Lung (tissue), 12 donors: ENCODE measurements around the gene DOCK10. TPM values are rescaled to one million over a fixed set of nuclear protein-coding genes. Genes with fewer than 3 reads are reported as not detected.

ENCODE experiments used
- ATAC-seq: fragments of 200-7000 bp; cut with Tn5 transposase; one replicate; pipeline ENCODE4 v1.9.1; 2020; ENCODE audit warnings: moderate number of reproducible peaks; ENCODE audit not compliant: insufficient read depth, low FRiP score
- DNase-seq, 3 donors: peaks; one replicate each; pipeline ENCODE4 v3.0.0-alpha.2; 2013 to 2017
- H3K27ac ChIP-seq, 2 donors: one replicate each; pipeline ENCODE4 v1.5.1; 2013; ENCODE audit warnings: mild to moderate bottlenecking in 2 of 2, moderate library complexity in 2 of 2, control low read depth in 1 of 2, inconsistent platforms in 1 of 2, low read depth in 1 of 2, low read length in 1 of 2
- H3K27me3 ChIP-seq, 3 donors: one replicate each; pipeline ENCODE4 v1.5.1; 2013; ENCODE audit warnings: low read length in 2 of 3; ENCODE audit not compliant: control insufficient read depth in 3 of 3, insufficient read depth in 3 of 3
- H3K36me3 ChIP-seq, 4 donors: one replicate each; pipeline ENCODE4 v1.5.1; 2013; ENCODE audit warnings: low read length in 4 of 4, mild to moderate bottlenecking in 1 of 4, moderate library complexity in 1 of 4; ENCODE audit not compliant: control insufficient read depth in 4 of 4, insufficient read depth in 4 of 4
- H3K4me1 ChIP-seq, 5 donors: one replicate each; pipeline ENCODE4 v1.5.1; 2013; ENCODE audit warnings: low read length in 5 of 5, mild to moderate bottlenecking in 2 of 5, moderate library complexity in 1 of 5; ENCODE audit not compliant: control insufficient read depth in 5 of 5, insufficient read depth in 5 of 5
- H3K4me3 ChIP-seq: one replicate; pipeline ENCODE4 v1.5.1; 2013; ENCODE audit warnings: mild to moderate bottlenecking, control low read depth, moderate library complexity
- H3K9ac ChIP-seq, 2 donors: one replicate each; pipeline ENCODE4 v1.5.1; 2013; ENCODE audit warnings: low read length in 2 of 2, control low read depth in 1 of 2; ENCODE audit not compliant: insufficient read depth in 1 of 2
- H3K9me3 ChIP-seq, 4 donors: one replicate each; pipeline ENCODE4 v1.5.1; 2013; ENCODE audit warnings: low read length in 3 of 4, mild to moderate bottlenecking in 1 of 4, moderate library complexity in 1 of 4; ENCODE audit not compliant: control insufficient read depth in 4 of 4, insufficient read depth in 3 of 4
- WGBS, 2 donors: extraction: QIAGEN DNeasy Blood & Tissue Kit; methylation state at CpG; one replicate each; pipeline ENCODE4 v1.1.7; 2013; 5-methylcytosine and 5-hydroxymethylcytosine counted together
- polyA plus RNA-seq, 2 donors: library from polyadenylated mRNA; stranded (reverse); fragments of 200-250 nt; gene quantifications; one replicate each; pipeline ENCODE4 v1.2.1, GENCODE V29; 2013
- total RNA-seq, 2 donors: library from RNA; depleted of rRNA in 1 of 2; stranded (reverse); fragments of >200 nt in 1 of 2; gene quantifications; one replicate each; pipeline ENCODE4 v1.2.1, GENCODE V29; 2014 to 2021
- TF ChIP-seq, protein P1 (sequence below): IDR thresholded peaks from 2 replicates; pipeline ENCODE4 v1.5.1; 2012; ENCODE audit warnings: mild to moderate bottlenecking; ENCODE audit errors: control extremely low read depth, extremely low read depth
- donor health status: control.
- donor health status: control.
- donor health status: Bipolar disorder and iron deficiency.
- donor health status: healthy.
- donor health status: DM: yes; HTN: yes; CAD: no.

The DOCK10 gene
- total and polyA plus RNA-seq, 4 donors, result 3.1 to 39.8 (median 18.0) TPM

DNA sequence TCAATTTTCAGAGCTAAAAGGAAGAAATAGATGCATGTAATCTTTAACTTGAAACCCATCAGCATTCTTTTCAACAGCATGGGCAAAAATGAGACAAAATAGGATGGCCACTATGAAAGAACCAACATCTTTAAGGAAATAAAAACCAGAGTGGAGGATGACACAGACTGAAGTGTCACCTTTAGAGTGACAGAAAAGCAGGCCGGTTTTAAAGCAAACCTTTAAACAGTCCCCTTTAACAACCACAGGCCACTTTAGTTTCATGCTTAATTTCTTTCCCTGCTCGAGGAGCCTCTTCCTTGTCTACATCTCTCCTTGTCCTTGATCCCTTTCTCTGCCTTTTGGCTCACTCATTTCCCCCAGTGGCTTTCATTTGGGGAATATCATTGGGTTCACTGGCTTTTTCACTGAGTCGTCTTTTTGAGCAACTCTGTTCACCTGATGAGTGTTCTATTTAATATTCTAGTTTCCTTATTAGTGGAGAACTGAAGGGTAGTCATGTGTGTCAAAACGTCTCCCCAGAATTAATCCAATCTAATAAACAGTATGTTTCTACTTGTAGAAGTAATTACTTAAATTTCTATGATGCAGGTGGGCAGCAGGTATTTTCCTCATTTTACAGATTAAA, 72.5 kb downstream of the DOCK10 start:
- DNase-seq (no peak), ATAC-seq (no peak)
- H3K9me3 ChIP-seq, result peaks cover 0 to 2% (median 0%) of the 10 kb centered on the region in 4 donors
- H3K27me3 ChIP-seq, result no peaks in the 10 kb centered on the region
- H3K27ac ChIP-seq, result no peak overlapping the region
- H3K4me3 ChIP-seq, result no peak overlapping the region
- WGBS, 2 donors, result 72 to 86% methylated on average over 4 of the region's 4 CpGs
- TF ChIP-seq, protein P1, sequence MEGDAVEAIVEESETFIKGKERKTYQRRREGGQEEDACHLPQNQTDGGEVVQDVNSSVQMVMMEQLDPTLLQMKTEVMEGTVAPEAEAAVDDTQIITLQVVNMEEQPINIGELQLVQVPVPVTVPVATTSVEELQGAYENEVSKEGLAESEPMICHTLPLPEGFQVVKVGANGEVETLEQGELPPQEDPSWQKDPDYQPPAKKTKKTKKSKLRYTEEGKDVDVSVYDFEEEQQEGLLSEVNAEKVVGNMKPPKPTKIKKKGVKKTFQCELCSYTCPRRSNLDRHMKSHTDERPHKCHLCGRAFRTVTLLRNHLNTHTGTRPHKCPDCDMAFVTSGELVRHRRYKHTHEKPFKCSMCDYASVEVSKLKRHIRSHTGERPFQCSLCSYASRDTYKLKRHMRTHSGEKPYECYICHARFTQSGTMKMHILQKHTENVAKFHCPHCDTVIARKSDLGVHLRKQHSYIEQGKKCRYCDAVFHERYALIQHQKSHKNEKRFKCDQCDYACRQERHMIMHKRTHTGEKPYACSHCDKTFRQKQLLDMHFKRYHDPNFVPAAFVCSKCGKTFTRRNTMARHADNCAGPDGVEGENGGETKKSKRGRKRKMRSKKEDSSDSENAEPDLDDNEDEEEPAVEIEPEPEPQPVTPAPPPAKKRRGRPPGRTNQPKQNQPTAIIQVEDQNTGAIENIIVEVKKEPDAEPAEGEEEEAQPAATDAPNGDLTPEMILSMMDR, result no peak
- peaks cover 0 to 22% (median 2%) of the 10 kb centered on the region in 5 donors for H3K4me1 ChIP-seq
- H3K9ac ChIP-seq, result no peak overlapping the region
- peaks cover 0 to 2% (median 0%) of the 10 kb centered on the region in 4 donors for H3K36me3 ChIP-seq

DNA sequence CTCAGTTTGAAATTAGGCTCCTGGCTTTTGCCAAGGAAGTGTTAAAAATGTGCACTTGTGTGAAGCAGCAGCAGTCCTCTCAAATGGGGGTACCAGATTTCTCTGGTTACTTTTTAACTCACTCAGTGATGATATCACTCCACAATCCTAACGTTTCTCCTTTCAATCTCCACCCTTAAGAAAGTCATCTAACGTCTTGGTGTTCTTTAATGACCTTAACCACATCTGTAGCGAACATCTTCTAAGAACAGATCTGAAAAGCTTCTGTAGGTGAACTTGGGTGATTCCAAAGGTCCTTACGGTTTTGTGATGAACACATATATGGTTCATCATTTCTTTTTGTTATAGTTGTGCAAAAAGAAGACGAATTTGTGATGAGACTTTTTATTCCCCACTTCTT, 73.2 kb downstream of the DOCK10 start:
- Histone ChIP-seq H3K9me3 (peaks cover 0 to 2% (median 0%) of the 10 kb centered on the region in 4 donors), H3K4me3 (no peak overlapping the region), H3K27me3 (no peaks in the 10 kb centered on the region), H3K4me1 (peaks cover 0 to 22% (median 2%) of the 10 kb centered on the region in 5 donors), H3K36me3 (peaks cover 0 to 2% (median 0%) of the 10 kb centered on the region in 4 donors), H3K9ac (no peak overlapping the region), H3K27ac (no peak overlapping the region)
- 77 to 83% methylated on average over 5 of the region's 5 CpGs for WGBS, 2 donors
- DNase-seq (no peak), ATAC-seq (no peak)
- TF ChIP-seq, protein P1, result no peak

DNA sequence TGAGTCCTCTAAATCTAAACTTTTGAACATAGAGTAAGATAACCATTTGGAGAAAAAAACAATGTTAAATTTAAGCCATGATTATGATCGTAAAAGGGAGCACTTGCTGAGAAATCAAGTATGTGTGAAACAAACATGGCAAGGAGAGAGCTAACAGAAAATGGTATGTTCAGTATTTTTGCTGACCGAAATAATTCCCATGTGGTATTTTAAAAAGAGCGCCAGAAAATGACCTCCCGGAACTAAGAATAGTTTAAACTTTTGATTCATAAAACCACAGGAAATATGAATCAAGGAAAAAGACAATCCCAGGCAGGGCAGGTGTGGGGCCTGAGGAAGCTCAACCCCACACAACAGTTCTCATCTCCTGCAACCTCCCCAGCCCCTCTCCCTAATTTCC, 74.2 kb downstream of the DOCK10 start:
- H3K36me3 ChIP-seq, result peaks cover 0 to under 1% (median 0%) of the 10 kb centered on the region in 4 donors
- DNase-seq (peak in 1 of 3 donors; percentile 41), ATAC-seq (no peak)
- no peak overlapping the region for H3K4me3 ChIP-seq
- no peak overlapping the region for H3K9ac ChIP-seq
- no peaks in the 10 kb centered on the region for H3K27me3 ChIP-seq
- TF ChIP-seq, protein P1, result no peak
- no peaks in the 10 kb centered on the region for H3K9me3 ChIP-seq
- H3K27ac ChIP-seq, result no peak overlapping the region
- H3K4me1 ChIP-seq, result peaks cover 0 to 20% (median 2%) of the 10 kb centered on the region in 5 donors
- WGBS, 2 donors, result 51 to 59% methylated on average over 4 of the region's 4 CpGs
